Activated gamma-delta T cell treated with Interleukin-2 at 50 U/mL for 16 hours (primary cell): ENCODE measurements around the gene ABCA6.
"Not testable (repeated sequence)": the region's sequence is repeated elsewhere in the genome, so short reads cannot be mapped to it uniquely, and the experiment has no call there.

Experiments
- DNase-seq: peaks from one replicate; pipeline ENCODE4 v3.0.0-alpha.2; 2020

ABCA6 gene

GRCh38 chr17:69071233-69071586 lies 70.5 kb downstream of the ABCA6 start:
- not testable (repeated sequence) for DNase-seq

- DNase-seq: not testable (repeated sequence)
These were observed 71.1 kb downstream of the ABCA6 start for GRCh38 chr17:69070378-69071232.

GRCh38 chr17:69069226-69069750 lies 72.4 kb downstream of the ABCA6 start:
- no peak for DNase-seq

- DNase-seq: no peak
These were observed 74.2 kb downstream of the ABCA6 start for GRCh38 chr17:69067274-69068047.

GRCh38 chr17:69066482-69066881 lies 75.2 kb downstream of the ABCA6 start:
- no peak for DNase-seq

- DNase-seq: no peak
These were observed 76.6 kb downstream of the ABCA6 start for GRCh38 chr17:69065113-69065512.

- no peak for DNase-seq
These were observed 77.2 kb downstream of the ABCA6 start for GRCh38 chr17:69064476-69064875.

GRCh38 chr17:69064001-69064400 lies 77.7 kb downstream of the ABCA6 start:
- no peak for DNase-seq

GRCh38 chr17:69062860-69063581 lies 78.7 kb downstream of the ABCA6 start:
- DNase-seq: no peak

- no peak for DNase-seq
These were observed 79.8 kb downstream of the ABCA6 start for GRCh38 chr17:69061721-69062556.

GRCh38 chr17:69060822-69061221 lies 80.9 kb downstream of the ABCA6 start, which contains the start of gene ABCA9:
Gene ABCA9 (minus strand): TSS chr17:69060927. CDS start chr17:69051126, 9,801 bp downstream.
- DNase-seq: no peak

- DNase-seq: no peak
These were observed 82.1 kb downstream of the ABCA6 start for GRCh38 chr17:69059458-69060175.

- DNase-seq: no peak
These were observed 83.5 kb downstream of the ABCA6 start for GRCh38 chr17:69058165-69058564.

- no peak for DNase-seq
These were observed 84.4 kb downstream of the ABCA6 start for GRCh38 chr17:69057280-69057679.

- no peak for DNase-seq
These were observed 85.4 kb downstream of the ABCA6 start for GRCh38 chr17:69056179-69056823.

- no peak for DNase-seq
These were observed 86.4 kb downstream of the ABCA6 start for GRCh38 chr17:69055334-69055733.

GRCh38 chr17:69050999-69051775 lies 90.5 kb downstream of the ABCA6 start:
- no peak for DNase-seq

GRCh38 chr17:69048634-69049033 lies 93.1 kb downstream of the ABCA6 start:
- DNase-seq: no peak

GRCh38 chr17:69047368-69048263 lies 94.1 kb downstream of the ABCA6 start:
- DNase-seq: no peak
